HL-60 (cell line): Measurements from ENCODE around the gene CANT1.

Source experiments
- CTCF ChIP-seq: IDR thresholded peaks from one replicate; pipeline ENCODE4 v1.5.1; 2011; ENCODE audit warnings: low read length, control low read depth, inconsistent platforms; ENCODE audit not compliant: insufficient read depth
- POLR2AphosphoS5 ChIP-seq: IDR thresholded peaks from 2 replicates; pipeline ENCODE4 v1.6.1; 2012; ENCODE audit warnings: low read depth
- REST ChIP-seq: IDR thresholded peaks from 2 replicates; pipeline ENCODE4 v1.6.1; 2012; ENCODE audit warnings: low read depth; ENCODE audit not compliant: insufficient replicate concordance

- TF ChIP-seq CTCF: no peak
- TF ChIP-seq REST: no peak
- TF ChIP-seq POLR2AphosphoS5: no peak
Measured at GRCh38 chr17:79050551-79050950, 41.0 kb upstream of the CANT1 start.
